ENCODE data around the gene SRRM5.

SRRM5 gene

GRCh38 chr19:43625918-43626579 is 14.2 kb downstream of the SRRM5 start:
- TF ChIP-seq CTCF (conservative IDR thresholded peaks at IDR 0.05; ENCODE audit: low read depth, low read length): no peak
- no peak overlapping the region for H3K4me3 ChIP-seq (ENCODE audit: low read length)
- DNase-seq (ENCODE audit: low read depth): no peak

GRCh38 chr19:43626838-43627237 is 14.9 kb downstream of the SRRM5 start:
- H3K4me3 ChIP-seq (ENCODE audit: low read length): no peak overlapping the region
- DNase-seq (ENCODE audit: low read depth): no peak
- no peak for TF ChIP-seq CTCF (conservative IDR thresholded peaks at IDR 0.05; ENCODE audit: low read depth, low read length)

- H3K4me3 ChIP-seq (ENCODE audit: low read length): no peak overlapping the region
- no peak for TF ChIP-seq CTCF (conservative IDR thresholded peaks at IDR 0.05; ENCODE audit: low read depth, low read length)
- no peak for DNase-seq (ENCODE audit: low read depth)
Observed at GRCh38 chr19:43628646-43629326, 16.9 kb downstream of the SRRM5 start.

GRCh38 chr19:43631491-43631890 is 19.6 kb downstream of the SRRM5 start:
- TF ChIP-seq CTCF (conservative IDR thresholded peaks at IDR 0.05; ENCODE audit: low read depth, low read length): no peak
- H3K4me3 ChIP-seq (ENCODE audit: low read length): no peak overlapping the region
- no peak for DNase-seq (ENCODE audit: low read depth)

GRCh38 chr19:43633520-43633919 is 21.6 kb downstream of the SRRM5 start:
- H3K4me3 ChIP-seq (ENCODE audit: low read length): no peak overlapping the region

GRCh38 chr19:43634068-43634467 is 22.2 kb downstream of the SRRM5 start:
- no peak overlapping the region for H3K4me3 ChIP-seq (ENCODE audit: low read length)
- no peak for TF ChIP-seq CTCF (conservative IDR thresholded peaks at IDR 0.05; ENCODE audit: low read depth, low read length)
- DNase-seq (ENCODE audit: low read depth): no peak

More at GRCh38 chr19:43633520-43633919, 21.6 kb downstream of the SRRM5 start:
- no peak for DNase-seq (ENCODE audit: low read depth)
- no peak for TF ChIP-seq CTCF (conservative IDR thresholded peaks at IDR 0.05; ENCODE audit: low read depth, low read length)

GRCh38 chr19:43634506-43634871 is 22.6 kb downstream of the SRRM5 start:
- no peak for DNase-seq (ENCODE audit: low read depth)
- no peak for TF ChIP-seq CTCF (conservative IDR thresholded peaks at IDR 0.05; ENCODE audit: low read depth, low read length)
- H3K4me3 ChIP-seq (ENCODE audit: low read length): peak overlapping the region; percentile 51

Measured in retinal pigment epithelial cell (primary cell).